Measurements from ENCODE around the gene GPR15LG.
"Not testable (repeated sequence)": the region's sequence is repeated elsewhere in the genome, so short reads cannot be mapped to it uniquely, and the experiment has no call there.

GPR15LG gene

GRCh38 chr10:84173501-84173929 is at the start of gene GPR15LG:
GPR15LG (plus strand) TSS chr10:84173801; CDS start chr10:84173852, 51 bp downstream.
- in situ Hi-C loops (cut with HindIII; ENCODE audit: low sequenced_read_pairs): no loop called here
- no peak for TF ChIP-seq CTCF (IDR thresholded peaks at IDR 0.05; ENCODE audit: low read depth, low read length, missing control alignments)
- no peak within 1 kb of the TSS for H3K4me3 ChIP-seq (ENCODE audit: low read depth, low read length)

GRCh38 chr10:84125910-84126784 is 47.5 kb upstream of the GPR15LG start:
- in situ Hi-C loops (cut with HindIII; ENCODE audit: low sequenced_read_pairs); DNase-seq (ENCODE audit: low read depth): not testable (repeated sequence)

More at GRCh38 chr10:84173501-84173929, at the start of gene GPR15LG:
- no peak for DNase-seq (ENCODE audit: low read depth)

GRCh38 chr10:84126785-84127167 is 46.8 kb upstream of the GPR15LG start:
- no peak for TF ChIP-seq CTCF (IDR thresholded peaks at IDR 0.05; ENCODE audit: low read depth, low read length, missing control alignments)
- no peak for DNase-seq (ENCODE audit: low read depth)
- in situ Hi-C loops (cut with HindIII; ENCODE audit: low sequenced_read_pairs): no loop called here
- H3K4me3 ChIP-seq (ENCODE audit: low read depth, low read length): no peak overlapping the region

More at GRCh38 chr10:84125910-84126784, 47.5 kb upstream of the GPR15LG start:
- not testable (repeated sequence) for H3K4me3 ChIP-seq (ENCODE audit: low read depth, low read length)

- in situ Hi-C loops (cut with HindIII; ENCODE audit: low sequenced_read_pairs): no loop called here
- no peak for TF ChIP-seq CTCF (IDR thresholded peaks at IDR 0.05; ENCODE audit: low read depth, low read length, missing control alignments)
- DNase-seq (ENCODE audit: low read depth): no peak
- H3K4me3 ChIP-seq (ENCODE audit: low read depth, low read length): no peak overlapping the region
Observed at GRCh38 chr10:84135836-84136235, 37.8 kb upstream of the GPR15LG start.

- TF ChIP-seq CTCF (IDR thresholded peaks at IDR 0.05; ENCODE audit: low read depth, low read length, missing control alignments): no peak
- no peak overlapping the region for H3K4me3 ChIP-seq (ENCODE audit: low read depth, low read length)
- in situ Hi-C loops (cut with HindIII; ENCODE audit: low sequenced_read_pairs): no loop called here
- no peak for DNase-seq (ENCODE audit: low read depth)
Observed at GRCh38 chr10:84137811-84138210, 35.8 kb upstream of the GPR15LG start.

- H3K4me3 ChIP-seq (ENCODE audit: low read depth, low read length): peak overlapping the region; percentile 83
- in situ Hi-C loops (cut with HindIII; ENCODE audit: low sequenced_read_pairs): no loop called here
- TF ChIP-seq CTCF (IDR thresholded peaks at IDR 0.05; ENCODE audit: low read depth, low read length, missing control alignments): no peak
- DNase-seq (ENCODE audit: low read depth): no peak
Observed at GRCh38 chr10:84138478-84139125, 35.0 kb upstream of the GPR15LG start.
